Panc1 (cell line): ENCODE results near the gene PGBD2. TPM values are rescaled to one million over a fixed set of nuclear protein-coding genes. Genes with fewer than 3 reads are reported as not detected.

Experiments
- ATAC-seq: fragments of 200-7000 bp; cut with Tn5 transposase; 2 replicates; pipeline ENCODE4 v1.9.1; 2020; ENCODE audit warnings: mild to moderate bottlenecking, moderate library complexity
- BruUV-seq: library from RNA; stranded (reverse); fragments of 400-500 nt; replicated peaks from 2 replicates; lab custom pipeline; 2021; lab: Mats Ljungman, UMichigan
- CTCF ChIA-PET: fragments of 300-600 bp; sonication (Branson Sonifier 250); formaldehyde crosslinking; loops from one replicate; lab custom pipeline; 2022; ENCODE audit warnings: antibody characterized with exemption; lab: Charles Lee
- POLR2A ChIA-PET: fragments of 300-600 bp; sonication (Branson Sonifier 250); formaldehyde crosslinking; loops from one replicate; lab custom pipeline; 2022; ENCODE audit warnings: antibody characterized with exemption; lab: Charles Lee
- DNase-seq: peaks from one replicate; pipeline ENCODE4 v3.0.0-alpha.2; 2010; ENCODE audit warnings: low read depth, low spot score
- H3K27ac ChIP-seq: 2 replicates; pipeline ENCODE4 v1.5.1; 2011; ENCODE audit warnings: mild to moderate bottlenecking, low read length, inconsistent platforms
- H3K27me3 ChIP-seq: fragments of 200-500 bp; sonication (Bioruptor generic); 2 replicates; pipeline ENCODE4 v1.6.0; 2014; ENCODE audit warnings: low read length, inconsistent platforms; ENCODE audit not compliant: control insufficient read depth, insufficient read depth
- H3K36me3 ChIP-seq: fragments of 200-500 bp; sonication (Bioruptor generic); 2 replicates; pipeline ENCODE4 v1.5.1; 2014; ENCODE audit warnings: inconsistent platforms, mild to moderate bottlenecking, low read length, moderate library complexity; ENCODE audit not compliant: control insufficient read depth, insufficient read depth
- H3K4me1 ChIP-seq: 2 replicates; pipeline ENCODE4 v1.5.1; 2011; ENCODE audit warnings: inconsistent platforms, mild to moderate bottlenecking, low read length, moderate library complexity; ENCODE audit not compliant: control insufficient read depth, insufficient read depth
- H3K4me3 ChIP-seq, 2 experiments: 2 replicates each; pipeline ENCODE4 v1.5.1; 2011 to 2012; ENCODE audit warnings: low read depth in 2 of 2, low read length in 2 of 2, mild to moderate bottlenecking in 2 of 2, inconsistent platforms in 1 of 2, moderate library complexity in 1 of 2
- H3K9me3 ChIP-seq: fragments of 200-500 bp; sonication (Bioruptor generic); 2 replicates; pipeline ENCODE4 v1.5.1; 2014; ENCODE audit warnings: low read depth, mild to moderate bottlenecking, inconsistent platforms, low read length, moderate library complexity; ENCODE audit not compliant: control insufficient read depth, insufficient read depth
- POLR2AphosphoS5 ChIP-seq: IDR thresholded peaks from 2 replicates; pipeline ENCODE4 v1.6.1; 2012; ENCODE audit warnings: mild to moderate bottlenecking, low read depth, low read length, moderate library complexity
- SIN3A ChIP-seq: IDR thresholded peaks from 2 replicates; pipeline ENCODE4 v1.6.1; 2012; ENCODE audit warnings: low read depth, mild to moderate bottlenecking, low read length, moderate library complexity, borderline replicate concordance; ENCODE audit not compliant: insufficient read depth
- TCF7L2 ChIP-seq: IDR thresholded peaks from 2 replicates; pipeline ENCODE4 v1.6.1; 2011; ENCODE audit warnings: mild to moderate bottlenecking, low read depth, low read length, inconsistent platforms
- in situ Hi-C: cut with HindIII; loops from 2 replicates; pipeline ENCODE4 v1.10.0; 2016; ENCODE audit warnings: low sequenced_read_pairs, low pct_unique_long_range_greater_than_20kb
- intact Hi-C: fragments of 100-400 bp; cut with micrococcal nuclease; formaldehyde crosslinking; loops from one replicate; pipeline ENCODE4 v1.10.0; 2022; ENCODE audit not compliant: unreplicated experiment
- total RNA-seq: library from RNA; stranded (reverse); gene quantifications from one replicate; pipeline ENCODE4 v1.2.1, GENCODE V29; 2021; ENCODE audit not compliant: unreplicated experiment
- TF ChIP-seq, protein P1 (sequence below), 2 experiments: IDR thresholded peaks; 2 replicates each; pipeline ENCODE4 v1.6.1; 2011 to 2012; ENCODE audit warnings: low read depth in 2 of 2, control low read depth in 1 of 2, low read length in 1 of 2, mild to moderate bottlenecking in 1 of 2, moderate library complexity in 1 of 2; ENCODE audit not compliant: insufficient read depth in 1 of 2
- TF ChIP-seq, protein P2 (sequence below): fragments of 450-650 bp; IDR thresholded peaks from 2 replicates; pipeline ENCODE4 v1.5.1; 2017; ENCODE audit warnings: mild to moderate bottlenecking

PGBD2 gene
- total RNA-seq, 1 experiment from 2014 or later = 7.1 TPM

DNA sequence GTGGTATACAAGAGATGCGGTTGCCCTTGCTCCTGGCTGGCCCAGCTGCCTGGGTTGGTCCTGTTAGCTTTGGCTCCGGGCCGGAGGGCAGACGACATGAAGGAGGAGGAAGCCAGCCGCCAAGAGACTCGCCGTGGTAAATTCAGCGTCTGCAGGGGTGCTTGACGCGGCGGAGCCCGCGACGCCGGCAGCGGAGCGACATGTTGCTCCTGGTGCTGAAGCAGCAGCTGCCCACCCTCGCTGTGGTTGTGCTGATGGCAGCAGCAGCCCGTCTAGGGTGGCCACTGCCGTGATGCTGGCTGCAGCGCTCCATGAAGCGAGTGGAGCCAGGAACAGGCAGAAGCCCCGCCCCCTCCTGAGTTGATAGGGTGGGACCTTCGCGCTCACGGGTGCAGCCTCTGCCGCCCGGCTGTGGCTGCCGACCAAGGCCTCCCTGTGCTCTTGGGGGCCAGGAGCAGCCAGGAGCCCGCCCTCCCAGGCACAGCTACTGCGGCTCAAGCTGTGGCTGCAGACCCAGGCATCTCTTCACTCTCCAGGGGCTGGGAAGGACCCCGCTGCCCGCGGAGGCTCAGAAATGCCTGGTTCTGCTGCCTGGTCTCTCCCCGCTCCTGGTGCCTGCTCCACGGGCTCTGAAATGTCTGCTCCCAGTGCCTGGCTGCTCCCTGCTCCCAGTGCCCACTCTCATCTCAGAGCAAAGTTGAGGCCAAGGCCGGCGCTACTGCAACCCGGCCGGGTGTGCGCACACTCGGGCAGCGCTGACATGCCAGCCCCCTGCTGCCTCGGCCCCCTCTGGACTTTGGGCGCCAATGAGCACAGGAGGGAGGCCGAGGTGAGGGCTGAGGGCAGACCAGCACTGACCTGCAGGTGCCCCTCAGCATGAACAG is 42.8 kb upstream of the PGBD2 start:
- Histone ChIP-seq H3K4me1 (peaks cover 12% of the 10 kb centered on the region), H3K9me3 (no peaks in the 10 kb centered on the region), H3K27me3 (peaks cover 3% of the 10 kb centered on the region; the same call in 1 of the 2 replicates), H3K27ac (peak overlapping the region; percentile 45; the same call in 1 of the 2 replicates), H3K4me3 (peak overlapping the region; percentile 55 to 72), H3K36me3 (no peaks in the 10 kb centered on the region)
- ATAC-seq (peak; percentile 83), DNase-seq (no peak)
- intact Hi-C loops = no loop called here
- CTCF ChIA-PET = no interaction called here
- in situ Hi-C loops = no loop called here
- POLR2A ChIA-PET = no interaction called here
- TF ChIP-seq POLR2AphosphoS5 = no peak
- TF ChIP-seq, protein P1, sequence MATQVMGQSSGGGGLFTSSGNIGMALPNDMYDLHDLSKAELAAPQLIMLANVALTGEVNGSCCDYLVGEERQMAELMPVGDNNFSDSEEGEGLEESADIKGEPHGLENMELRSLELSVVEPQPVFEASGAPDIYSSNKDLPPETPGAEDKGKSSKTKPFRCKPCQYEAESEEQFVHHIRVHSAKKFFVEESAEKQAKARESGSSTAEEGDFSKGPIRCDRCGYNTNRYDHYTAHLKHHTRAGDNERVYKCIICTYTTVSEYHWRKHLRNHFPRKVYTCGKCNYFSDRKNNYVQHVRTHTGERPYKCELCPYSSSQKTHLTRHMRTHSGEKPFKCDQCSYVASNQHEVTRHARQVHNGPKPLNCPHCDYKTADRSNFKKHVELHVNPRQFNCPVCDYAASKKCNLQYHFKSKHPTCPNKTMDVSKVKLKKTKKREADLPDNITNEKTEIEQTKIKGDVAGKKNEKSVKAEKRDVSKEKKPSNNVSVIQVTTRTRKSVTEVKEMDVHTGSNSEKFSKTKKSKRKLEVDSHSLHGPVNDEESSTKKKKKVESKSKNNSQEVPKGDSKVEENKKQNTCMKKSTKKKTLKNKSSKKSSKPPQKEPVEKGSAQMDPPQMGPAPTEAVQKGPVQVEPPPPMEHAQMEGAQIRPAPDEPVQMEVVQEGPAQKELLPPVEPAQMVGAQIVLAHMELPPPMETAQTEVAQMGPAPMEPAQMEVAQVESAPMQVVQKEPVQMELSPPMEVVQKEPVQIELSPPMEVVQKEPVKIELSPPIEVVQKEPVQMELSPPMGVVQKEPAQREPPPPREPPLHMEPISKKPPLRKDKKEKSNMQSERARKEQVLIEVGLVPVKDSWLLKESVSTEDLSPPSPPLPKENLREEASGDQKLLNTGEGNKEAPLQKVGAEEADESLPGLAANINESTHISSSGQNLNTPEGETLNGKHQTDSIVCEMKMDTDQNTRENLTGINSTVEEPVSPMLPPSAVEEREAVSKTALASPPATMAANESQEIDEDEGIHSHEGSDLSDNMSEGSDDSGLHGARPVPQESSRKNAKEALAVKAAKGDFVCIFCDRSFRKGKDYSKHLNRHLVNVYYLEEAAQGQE (IDR thresholded peaks at IDR 0.05; ENCODE audit: insufficient read depth in 1 of 2, low read depth in 2 of 2, low read length in 1 of 2) = no peak
- TF ChIP-seq TCF7L2 = no peak
- TF ChIP-seq, protein P2, sequence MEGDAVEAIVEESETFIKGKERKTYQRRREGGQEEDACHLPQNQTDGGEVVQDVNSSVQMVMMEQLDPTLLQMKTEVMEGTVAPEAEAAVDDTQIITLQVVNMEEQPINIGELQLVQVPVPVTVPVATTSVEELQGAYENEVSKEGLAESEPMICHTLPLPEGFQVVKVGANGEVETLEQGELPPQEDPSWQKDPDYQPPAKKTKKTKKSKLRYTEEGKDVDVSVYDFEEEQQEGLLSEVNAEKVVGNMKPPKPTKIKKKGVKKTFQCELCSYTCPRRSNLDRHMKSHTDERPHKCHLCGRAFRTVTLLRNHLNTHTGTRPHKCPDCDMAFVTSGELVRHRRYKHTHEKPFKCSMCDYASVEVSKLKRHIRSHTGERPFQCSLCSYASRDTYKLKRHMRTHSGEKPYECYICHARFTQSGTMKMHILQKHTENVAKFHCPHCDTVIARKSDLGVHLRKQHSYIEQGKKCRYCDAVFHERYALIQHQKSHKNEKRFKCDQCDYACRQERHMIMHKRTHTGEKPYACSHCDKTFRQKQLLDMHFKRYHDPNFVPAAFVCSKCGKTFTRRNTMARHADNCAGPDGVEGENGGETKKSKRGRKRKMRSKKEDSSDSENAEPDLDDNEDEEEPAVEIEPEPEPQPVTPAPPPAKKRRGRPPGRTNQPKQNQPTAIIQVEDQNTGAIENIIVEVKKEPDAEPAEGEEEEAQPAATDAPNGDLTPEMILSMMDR = no peak
- TF ChIP-seq SIN3A = no peak
- no TSS peak for BruUV-seq

DNA sequence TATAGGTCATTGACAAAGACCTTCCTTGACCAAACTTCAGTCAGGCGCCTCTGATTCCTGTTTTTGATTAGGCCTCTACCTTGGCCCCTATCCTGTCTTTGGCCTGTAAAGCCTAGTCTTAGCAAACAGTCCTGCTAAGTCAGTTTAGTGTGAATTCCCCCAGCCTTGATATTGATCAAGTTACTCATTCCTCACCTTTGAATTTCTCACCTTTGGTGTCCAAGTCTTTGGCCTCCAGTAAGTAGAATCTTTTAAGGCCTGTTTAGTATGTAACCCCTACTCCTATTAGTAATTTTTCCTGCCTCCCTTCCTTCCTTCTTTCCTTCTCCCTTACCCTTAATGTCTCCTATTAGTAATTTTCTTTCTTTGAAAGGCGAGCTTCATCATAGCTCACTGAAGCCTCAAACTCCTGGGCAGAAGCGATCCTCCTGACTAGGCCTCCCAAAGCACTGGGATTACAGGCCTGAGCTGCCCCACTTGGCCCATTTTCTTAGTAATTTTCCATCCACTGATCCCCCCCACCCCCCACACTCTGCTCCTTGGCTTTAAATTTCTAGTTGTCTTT is 34.1 kb upstream of the PGBD2 start:
- POLR2A ChIA-PET = interaction anchor here (0.6 to 0.7 kb wide), 2 partner anchors 21 to 1827 kb away, joined by 6 to 12 read pairs; no protein-coding TSS in a partner anchor
- no TSS peak for BruUV-seq
- CTCF ChIA-PET = interaction anchor here (0.6 kb wide), 1 partner anchor 14 kb away, joined by 3 read pairs; no protein-coding TSS in a partner anchor
- intact Hi-C loops (loop anchor here (2.0 kb wide), 1 partner anchor 35 kb away; the partner anchor contains the start of gene PGBD2), in situ Hi-C loops (no loop called here)
- ATAC-seq (no peak), DNase-seq (no peak)
- Histone ChIP-seq H3K27ac (peak overlapping the region; percentile 96), H3K9me3 (no peaks in the 10 kb centered on the region), H3K4me3 (peak overlapping the region; percentile 88 to 98), H3K36me3 (no peaks in the 10 kb centered on the region), H3K27me3 (peaks cover 3% of the 10 kb centered on the region; the same call in 1 of the 2 replicates), H3K4me1 (peaks cover 8% of the 10 kb centered on the region)
- TF ChIP-seq, protein P1 (IDR thresholded peaks at IDR 0.05; ENCODE audit: insufficient read depth in 1 of 2, low read depth in 2 of 2, low read length in 1 of 2) = no peak
- TF ChIP-seq POLR2AphosphoS5 = no peak
- TF ChIP-seq TCF7L2 = no peak
- no peak for TF ChIP-seq SIN3A
- TF ChIP-seq, protein P2 = no peak
